PC-3 (cell line): Measurements from ENCODE around the gene HASPIN. TPM values are rescaled to one million over a fixed set of nuclear protein-coding genes. Genes with fewer than 3 reads are reported as not detected.
A peak's percentile ranks its signal among the peaks of the same experiment; 100 is the strongest.

ENCODE experiments used
- ATAC-seq: fragments of 200-7000 bp; cut with Tn5 transposase; 2 replicates; pipeline ENCODE4 v1.9.1; 2020; ENCODE audit warnings: mild to moderate bottlenecking, moderate library complexity
- BruUV-seq: library from RNA; stranded (reverse); fragments of 400-500 nt; replicated peaks from 2 replicates; lab custom pipeline; 2021; lab: Mats Ljungman, UMichigan
- CTCF ChIA-PET: fragments of 300-600 bp; sonication (Branson Sonifier 250); formaldehyde crosslinking; loops from one replicate; lab custom pipeline; 2022; ENCODE audit warnings: antibody characterized with exemption; lab: Charles Lee
- POLR2A ChIA-PET: fragments of 300-600 bp; sonication (Branson Sonifier 250); formaldehyde crosslinking; loops from one replicate; lab custom pipeline; 2022; ENCODE audit warnings: antibody characterized with exemption; ENCODE audit not compliant: unreplicated experiment; lab: Charles Lee
- DNase-seq: peaks from one replicate; pipeline ENCODE4 v3.0.0-alpha.2; 2015
- H2AFZ ChIP-seq: fragments of 300-600 bp; sonication (generic); 2 replicates; pipeline ENCODE4 v1.6.0; 2016; ENCODE audit warnings: antibody characterized with exemption, low read length
- H3F3A ChIP-seq: fragments of 300-600 bp; sonication (generic); one replicate; pipeline ENCODE4 v1.6.0; 2017; ENCODE audit warnings: antibody characterized with exemption, low read length, control low read depth, mild to moderate bottlenecking; ENCODE audit not compliant: unreplicated experiment
- H3K27ac ChIP-seq: fragments of 300-600 bp; sonication (generic); 2 replicates; pipeline ENCODE4 v1.5.1; 2016; ENCODE audit warnings: mild to moderate bottlenecking, low read length
- H3K27me3 ChIP-seq: fragments of 300-600 bp; sonication (generic); 2 replicates; pipeline ENCODE4 v1.6.1; 2016; ENCODE audit warnings: low read length, mixed read lengths
- H3K36me3 ChIP-seq: fragments of 300-600 bp; sonication (generic); 2 replicates; pipeline ENCODE4 v1.6.1; 2016; ENCODE audit warnings: low read depth, mixed run types, low read length, mixed read lengths
- H3K4me1 ChIP-seq: fragments of 300-600 bp; sonication (generic); 2 replicates; pipeline ENCODE4 v1.5.1; 2016; ENCODE audit warnings: low read length; ENCODE audit not compliant: insufficient read depth
- H3K4me2 ChIP-seq: fragments of 300-600 bp; sonication (generic); 2 replicates; pipeline ENCODE4 v1.6.0; 2016; ENCODE audit warnings: low read length
- H3K4me3 ChIP-seq: fragments of 300-600 bp; sonication (generic); 2 replicates; pipeline ENCODE4 v1.5.1; 2016; ENCODE audit warnings: mild to moderate bottlenecking, low read length, mixed read lengths
- H3K79me2 ChIP-seq: fragments of 300-600 bp; sonication (generic); 2 replicates; pipeline ENCODE4 v1.6.1; 2017; ENCODE audit warnings: low read length, mixed read lengths
- H3K9ac ChIP-seq: fragments of 300-600 bp; sonication (generic); 2 replicates; pipeline ENCODE4 v1.6.0; 2016; ENCODE audit warnings: mild to moderate bottlenecking, low read length
- H3K9me2 ChIP-seq: fragments of 300-600 bp; sonication (generic); replicated peaks from 2 replicates; pipeline ENCODE4 v1.6.1; 2016; ENCODE audit warnings: mixed run types, low read length, mixed read lengths
- H3K9me3 ChIP-seq: fragments of 300-600 bp; sonication (generic); 2 replicates; pipeline ENCODE4 v1.6.1; 2016; ENCODE audit warnings: low read length, mixed read lengths
- H4K20me1 ChIP-seq: fragments of 300-600 bp; sonication (generic); 2 replicates; pipeline ENCODE4 v1.6.1; 2016; ENCODE audit warnings: low read length, mixed read lengths
- CTCF ChIP-seq: fragments of 300-600 bp; sonication (generic); conservative IDR thresholded peaks from 2 replicates; pipeline ENCODE4 v1.5.1; 2017; ENCODE audit warnings: antibody characterized with exemption, low read depth, mild to moderate bottlenecking, low read length
- EZH2 ChIP-seq: fragments of 300-600 bp; sonication (generic); IDR thresholded peaks from one replicate; pipeline ENCODE4 v1.6.1; 2017; ENCODE audit warnings: antibody characterized with exemption, mild to moderate bottlenecking, low read length; ENCODE audit not compliant: unreplicated experiment
- EZH2phosphoT487 ChIP-seq: fragments of 300-600 bp; sonication (generic); IDR thresholded peaks from 2 replicates; pipeline ENCODE4 v1.6.1; 2018; ENCODE audit warnings: mild to moderate bottlenecking, antibody characterized with exemption, low read length, borderline replicate concordance
- intact Hi-C: fragments of 100-400 bp; cut with micrococcal nuclease; formaldehyde crosslinking; loops from 2 replicates; pipeline ENCODE4 v1.9.0; 2023
- total RNA-seq: library from RNA; depleted of rRNA; stranded (reverse); fragments of >200 nt; gene quantifications from 2 replicates; pipeline ENCODE4 v1.2.3, GENCODE V29; 2014

The HASPIN gene
- total RNA-seq, 1 experiment from 2014 or later, result 10.6 TPM

- Histone ChIP-seq H3K9me2 (no peaks in the 10 kb centered on the region), H3K79me2 (no peaks in the 10 kb centered on the region), H3K9me3 (no peaks in the 10 kb centered on the region), H3K4me3 (no peak overlapping the region), H3F3A (no peaks in the 10 kb centered on the region), H2AFZ (no peak overlapping the region), H3K27me3 (no peaks in the 10 kb centered on the region), H4K20me1 (no peaks in the 10 kb centered on the region), H3K27ac (no peak overlapping the region), H3K36me3 (no peaks in the 10 kb centered on the region), H3K9ac (no peak overlapping the region), H3K4me2 (no peak overlapping the region), H3K4me1 (peaks cover 4% of the 10 kb centered on the region; the same call in 1 of the 2 replicates)
- CTCF ChIA-PET, result no interaction called here
- DNase-seq (no peak), ATAC-seq (no peak)
- intact Hi-C loops, result no loop called here
- POLR2A ChIA-PET, result no interaction called here
- TF ChIP-seq EZH2phosphoT487, result no peak
- TF ChIP-seq CTCF, result no peak
- TF ChIP-seq EZH2, result no peak
- no TSS peak for BruUV-seq
These were observed 29.9 kb downstream of the HASPIN start for GRCh38 chr17:3753624-3754023.

GRCh38 chr17:3754066-3754457, 30.4 kb downstream of the HASPIN start:
- intact Hi-C loops, result no loop called here

More at GRCh38 chr17:3754066-3754457, 30.4 kb downstream of the HASPIN start:
- Histone ChIP-seq H4K20me1 (no peaks in the 10 kb centered on the region), H3K79me2 (no peaks in the 10 kb centered on the region), H3K27ac (no peak overlapping the region), H3K9me3 (no peaks in the 10 kb centered on the region), H3F3A (no peaks in the 10 kb centered on the region), H3K4me2 (peak overlapping the region; percentile 41; the same call in 1 of the 2 replicates), H2AFZ (no peak overlapping the region), H3K27me3 (no peaks in the 10 kb centered on the region), H3K4me1 (peaks cover 4% of the 10 kb centered on the region; the same call in 1 of the 2 replicates), H3K4me3 (no peak overlapping the region), H3K36me3 (no peaks in the 10 kb centered on the region), H3K9me2 (no peaks in the 10 kb centered on the region), H3K9ac (no peak overlapping the region)
- ChIA-PET CTCF (interaction anchor here (0.6 to 0.7 kb wide), 2 partner anchors 18 to 1352 kb away, joined by 3 read pairs; no protein-coding TSS in a partner anchor), POLR2A (no interaction called here)
- BruUV-seq, result no TSS peak
- TF ChIP-seq EZH2phosphoT487 (no peak), CTCF (no peak), EZH2 (no peak)
- DNase-seq, result no peak
- ATAC-seq, result no peak
